Activated naive CD8-positive, alpha-beta T cell treated with anti-CD3 and anti-CD28 coated beads for 36 hours (primary cell): ENCODE results near the gene SLC37A1. TPM values are rescaled to one million over a fixed set of nuclear protein-coding genes. Genes with fewer than 3 reads are reported as not detected.
A peak's percentile ranks its signal among the peaks of the same experiment; 100 is the strongest.

Source experiments
- DNase-seq: peaks from one replicate; pipeline ENCODE4 v3.0.0; 2021
- H3K27ac Mint-ChIP-seq: one replicate; pipeline ENCODE4 v1.8.0; 2022; ENCODE audit warnings: mild to moderate bottlenecking, moderate library complexity, mixed read lengths
- H3K27me3 Mint-ChIP-seq: one replicate; pipeline ENCODE4 v1.8.0; 2022; ENCODE audit warnings: mild to moderate bottlenecking, mixed read lengths
- H3K36me3 Mint-ChIP-seq: one replicate; pipeline ENCODE4 v1.8.0; 2021; ENCODE audit warnings: mild to moderate bottlenecking, mixed read lengths
- H3K4me1 Mint-ChIP-seq: one replicate; pipeline ENCODE4 v1.8.0; 2021; ENCODE audit warnings: mixed read lengths
- H3K4me3 Mint-ChIP-seq: one replicate; pipeline ENCODE4 v1.8.0; 2022; ENCODE audit warnings: mild to moderate bottlenecking, moderate library complexity, mixed read lengths
- H3K9me3 Mint-ChIP-seq: one replicate; pipeline ENCODE4 v1.8.0; 2022; ENCODE audit warnings: mixed read lengths
- total RNA-seq, 2 experiments: library from RNA; stranded (reverse); gene quantifications; one replicate each; pipeline ENCODE4 v1.2.3, GENCODE V29; 2021

SLC37A1 gene
- total RNA-seq, 2 experiments from 2014 or later = 15.7 to 17.5 TPM

DNA sequence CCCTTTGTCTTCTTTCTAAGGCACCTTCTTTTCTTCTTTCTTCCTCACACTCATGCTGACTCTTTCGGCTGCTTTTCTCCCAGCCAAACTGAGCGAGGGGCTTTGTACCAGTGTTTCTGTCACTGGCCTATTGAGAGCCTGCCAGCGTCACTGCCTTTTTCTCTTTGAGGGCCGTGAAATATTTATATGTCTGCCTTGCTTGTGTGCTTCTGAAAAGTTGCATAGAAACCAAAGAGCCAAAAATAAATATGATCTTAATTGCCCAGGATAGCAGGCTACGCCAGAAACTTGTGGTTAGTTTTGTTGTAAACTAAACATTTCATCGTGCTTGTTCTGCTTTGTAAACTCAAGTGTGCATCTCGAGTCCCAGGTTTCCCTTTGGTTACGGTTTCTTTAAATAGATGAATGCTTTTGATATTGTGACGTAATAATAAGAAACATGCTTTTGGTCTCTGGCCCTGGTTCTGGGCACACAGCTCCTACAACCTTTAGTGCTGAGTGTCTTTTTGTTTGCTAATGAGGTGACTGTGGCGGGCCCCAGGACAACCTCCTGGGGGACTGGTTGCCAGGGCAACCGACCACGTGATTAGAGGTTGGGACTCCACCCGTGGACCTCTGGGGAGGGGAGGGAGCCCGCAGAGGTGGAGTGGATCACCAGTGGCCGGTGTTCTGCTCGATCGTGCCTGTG is 10.8 kb downstream of the SLC37A1 start:
- DNase-seq = peak; percentile 74
- peaks cover 34% of the 10 kb centered on the region for H3K36me3 Mint-ChIP-seq
- H3K4me3 Mint-ChIP-seq = peak overlapping the region; percentile 44

DNA sequence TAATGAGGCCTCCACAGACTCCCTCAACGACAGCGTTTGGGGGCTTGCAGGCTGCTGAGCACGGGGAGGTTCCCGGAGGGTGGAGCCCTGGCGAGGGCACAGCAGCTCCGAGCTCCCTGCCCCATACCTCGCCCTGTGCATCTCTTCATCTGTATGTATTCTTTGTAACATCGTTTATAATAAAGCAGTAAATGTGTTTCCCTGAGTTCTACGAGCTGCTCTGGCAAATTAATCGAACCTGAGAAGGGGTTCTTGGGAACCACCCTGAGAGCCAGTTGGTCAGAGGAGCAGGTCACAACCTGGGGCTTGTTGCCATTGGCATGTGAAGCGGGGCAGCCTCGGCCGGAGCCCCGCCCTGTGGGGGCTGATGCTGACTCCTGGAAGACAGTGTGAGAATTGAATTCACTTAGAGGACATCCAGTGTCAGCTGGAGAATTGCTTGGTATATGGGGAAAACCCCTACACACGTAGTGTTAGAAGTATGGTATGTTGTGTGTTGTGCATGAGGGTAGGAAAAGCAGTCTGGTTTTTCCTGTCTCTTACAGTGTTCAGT is 11.5 kb downstream of the SLC37A1 start:
- Mint-ChIP-seq H3K9me3 (no peaks in the 10 kb centered on the region), H3K27ac (peak overlapping the region; percentile 73), H3K4me1 (peaks cover 53% of the 10 kb centered on the region), H3K36me3 (peaks cover 31% of the 10 kb centered on the region), H3K4me3 (peak overlapping the region; percentile 44), H3K27me3 (no peaks in the 10 kb centered on the region)
- no peak for DNase-seq

More for the DNA sequence above, 10.8 kb downstream of the SLC37A1 start:
- Mint-ChIP-seq H3K27ac (peak overlapping the region; percentile 73), H3K27me3 (no peaks in the 10 kb centered on the region), H3K4me1 (peaks cover 48% of the 10 kb centered on the region), H3K9me3 (no peaks in the 10 kb centered on the region)

DNA sequence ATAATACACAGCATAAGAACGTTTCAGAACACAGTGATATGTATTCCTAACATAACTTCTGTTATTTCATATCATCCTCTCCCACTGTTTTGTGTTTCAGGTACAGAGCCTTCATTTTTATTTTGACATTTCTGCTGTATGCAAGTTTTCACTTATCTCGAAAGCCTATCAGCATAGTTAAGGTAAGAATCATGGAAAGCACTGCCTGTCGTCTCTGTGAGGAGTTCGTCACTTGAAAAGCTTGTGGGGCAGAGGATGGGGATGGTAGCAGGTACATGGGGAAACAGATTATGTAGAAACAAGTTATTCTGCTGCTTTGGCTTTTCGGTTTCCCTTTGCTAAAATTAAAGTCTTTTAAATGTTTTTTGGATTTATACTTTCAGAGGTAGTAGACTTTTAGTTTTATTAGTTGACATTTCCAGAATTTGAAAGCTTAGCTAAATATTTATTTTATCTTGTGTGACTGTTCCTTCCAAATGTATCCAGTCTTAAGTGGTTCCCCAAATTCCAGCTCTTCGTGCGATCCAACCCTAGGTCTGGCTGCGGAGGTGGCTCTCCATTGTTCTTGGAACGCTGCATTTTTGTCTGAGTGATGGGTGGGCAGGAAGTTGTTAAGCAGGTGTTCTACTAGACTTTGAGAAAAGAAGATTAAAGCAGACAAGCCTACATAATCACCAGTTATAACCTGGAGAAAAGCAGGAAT is 12.2 kb downstream of the SLC37A1 start:
- Mint-ChIP-seq H3K27me3 (no peaks in the 10 kb centered on the region), H3K9me3 (no peaks in the 10 kb centered on the region), H3K36me3 (peaks cover 31% of the 10 kb centered on the region), H3K27ac (no peak overlapping the region), H3K4me3 (peak overlapping the region; percentile 8), H3K4me1 (peaks cover 58% of the 10 kb centered on the region)
- no peak for DNase-seq

DNA sequence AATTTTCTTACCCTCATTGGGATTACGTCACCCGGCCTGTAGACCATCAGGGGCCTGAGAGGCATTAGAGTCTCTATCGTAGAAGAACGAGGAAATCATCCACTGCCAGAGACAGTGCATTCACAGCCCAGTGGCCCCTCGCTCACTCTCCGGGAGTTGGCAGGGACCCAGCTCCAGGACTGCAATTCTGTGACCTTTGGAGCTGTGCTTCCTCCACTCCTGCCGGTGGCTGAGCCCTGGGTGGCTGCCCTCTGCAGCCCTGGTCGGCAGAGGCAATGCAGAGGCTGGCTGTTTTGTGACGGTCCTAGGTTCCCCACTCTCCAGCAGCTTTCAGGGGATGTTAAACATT is 12.7 kb downstream of the SLC37A1 start:
- Mint-ChIP-seq H3K36me3 (peaks cover 31% of the 10 kb centered on the region), H3K4me3 (no peak overlapping the region), H3K27me3 (no peaks in the 10 kb centered on the region), H3K9me3 (no peaks in the 10 kb centered on the region), H3K27ac (peak overlapping the region; percentile 90), H3K4me1 (peaks cover 58% of the 10 kb centered on the region)
- no peak for DNase-seq

DNA sequence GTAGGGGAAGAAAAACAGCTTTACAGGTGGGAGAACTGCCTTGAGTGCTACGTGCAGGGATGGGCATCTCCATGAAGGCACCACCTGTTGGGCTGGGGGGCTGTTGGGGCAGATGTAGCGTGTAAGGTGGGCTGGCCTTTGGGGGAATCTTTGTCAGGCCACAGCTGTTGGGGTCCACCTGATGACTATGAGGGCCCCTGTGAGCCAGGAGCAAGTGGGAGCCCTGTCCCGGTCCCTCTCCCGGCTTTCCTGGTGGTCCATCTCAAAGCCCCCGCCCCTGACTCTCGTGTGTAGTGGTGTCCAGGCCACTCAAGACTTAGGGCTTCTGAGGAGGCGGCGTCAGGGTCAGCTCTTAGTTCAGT is 13.5 kb downstream of the SLC37A1 start:
- H3K4me1 Mint-ChIP-seq = peaks cover 58% of the 10 kb centered on the region
- peaks cover 27% of the 10 kb centered on the region for H3K36me3 Mint-ChIP-seq
- no peaks in the 10 kb centered on the region for H3K9me3 Mint-ChIP-seq
- no peaks in the 10 kb centered on the region for H3K27me3 Mint-ChIP-seq
- no peak for DNase-seq
- peak overlapping the region; percentile 68 for H3K4me3 Mint-ChIP-seq
- peak overlapping the region; percentile 90 for H3K27ac Mint-ChIP-seq

DNA sequence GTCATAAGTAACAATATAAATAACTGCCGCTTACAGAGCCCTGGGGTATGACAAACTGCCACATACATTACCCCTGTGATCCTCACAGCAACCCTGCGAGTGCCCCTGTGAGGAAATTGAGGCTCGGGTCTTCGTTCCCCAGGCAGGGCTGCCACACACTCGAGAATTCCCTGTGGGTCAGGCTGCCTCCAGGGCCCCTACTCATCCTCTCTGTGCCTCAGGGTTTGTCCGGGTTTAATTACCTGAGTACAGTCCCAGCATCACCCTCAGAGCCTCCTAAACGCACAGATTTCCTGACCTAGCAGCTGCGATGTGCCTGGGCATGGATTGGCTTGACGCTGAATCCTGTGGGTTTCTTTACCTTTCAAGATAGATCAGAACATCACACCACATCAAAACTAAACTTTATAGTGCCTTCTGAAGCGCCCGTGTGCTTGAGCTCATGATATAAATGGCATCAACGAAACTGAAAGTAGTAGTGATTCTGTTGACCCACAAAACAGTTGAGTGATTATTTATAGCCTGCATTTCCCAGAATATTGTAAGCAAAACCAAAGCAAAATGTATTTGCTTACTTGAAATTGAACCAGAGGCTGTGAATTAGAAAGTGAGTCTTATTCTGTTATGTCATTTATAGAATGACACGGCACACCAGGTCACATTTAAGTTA is 14.0 kb downstream of the SLC37A1 start:
- peaks cover 58% of the 10 kb centered on the region for H3K4me1 Mint-ChIP-seq

DNA sequence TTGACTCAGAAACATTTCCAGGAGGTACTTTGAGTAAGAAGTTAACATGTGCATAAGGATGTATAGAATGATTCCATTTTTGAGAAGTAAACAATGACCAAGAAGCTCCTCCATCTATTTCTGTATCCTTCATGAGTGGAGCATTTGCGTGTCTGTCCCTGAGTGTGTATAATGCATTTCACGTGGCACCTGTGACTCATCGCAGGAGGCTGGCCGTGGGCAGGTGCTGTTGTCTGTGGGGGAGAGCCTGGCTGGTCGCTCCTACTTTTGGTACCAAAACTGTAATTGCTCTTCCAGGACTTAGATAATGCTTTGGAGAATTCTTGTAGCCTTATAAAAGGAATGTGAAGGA is 16.5 kb downstream of the SLC37A1 start:
- H3K27me3 Mint-ChIP-seq = no peaks in the 10 kb centered on the region
- peaks cover 16% of the 10 kb centered on the region for H3K36me3 Mint-ChIP-seq
- DNase-seq = no peak
- H3K4me1 Mint-ChIP-seq = peaks cover 59% of the 10 kb centered on the region
- no peaks in the 10 kb centered on the region for H3K9me3 Mint-ChIP-seq
- no peak overlapping the region for H3K4me3 Mint-ChIP-seq
- no peak overlapping the region for H3K27ac Mint-ChIP-seq

More for the DNA sequence above, 14.0 kb downstream of the SLC37A1 start:
- Mint-ChIP-seq H3K9me3 (no peaks in the 10 kb centered on the region), H3K36me3 (peaks cover 27% of the 10 kb centered on the region), H3K27me3 (no peaks in the 10 kb centered on the region), H3K4me3 (peak overlapping the region; percentile 68), H3K27ac (peak overlapping the region; percentile 90)
- DNase-seq = peak; percentile 66

DNA sequence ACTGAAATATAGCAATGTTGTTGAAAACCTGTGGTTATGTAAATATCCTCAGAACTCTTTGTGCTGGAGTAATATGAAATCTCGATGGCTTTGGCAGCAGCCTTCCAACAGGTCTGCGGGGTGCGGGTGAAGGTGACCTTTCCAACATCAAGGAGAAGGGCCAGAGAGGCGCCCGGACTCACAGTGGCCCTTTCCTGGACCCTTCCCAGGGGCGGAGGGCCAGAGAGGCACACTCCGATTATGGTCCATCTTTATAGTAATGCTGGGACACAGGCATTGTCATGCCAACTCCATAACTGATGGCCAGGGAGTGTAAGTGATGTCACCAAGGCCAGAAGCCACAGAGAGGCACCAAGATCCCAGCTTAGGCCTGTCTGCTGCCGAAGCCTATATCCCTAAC is 18.1 kb downstream of the SLC37A1 start:
- H3K27ac Mint-ChIP-seq = no peak overlapping the region
- H3K36me3 Mint-ChIP-seq = peaks cover 9% of the 10 kb centered on the region
- no peak overlapping the region for H3K4me3 Mint-ChIP-seq

DNA sequence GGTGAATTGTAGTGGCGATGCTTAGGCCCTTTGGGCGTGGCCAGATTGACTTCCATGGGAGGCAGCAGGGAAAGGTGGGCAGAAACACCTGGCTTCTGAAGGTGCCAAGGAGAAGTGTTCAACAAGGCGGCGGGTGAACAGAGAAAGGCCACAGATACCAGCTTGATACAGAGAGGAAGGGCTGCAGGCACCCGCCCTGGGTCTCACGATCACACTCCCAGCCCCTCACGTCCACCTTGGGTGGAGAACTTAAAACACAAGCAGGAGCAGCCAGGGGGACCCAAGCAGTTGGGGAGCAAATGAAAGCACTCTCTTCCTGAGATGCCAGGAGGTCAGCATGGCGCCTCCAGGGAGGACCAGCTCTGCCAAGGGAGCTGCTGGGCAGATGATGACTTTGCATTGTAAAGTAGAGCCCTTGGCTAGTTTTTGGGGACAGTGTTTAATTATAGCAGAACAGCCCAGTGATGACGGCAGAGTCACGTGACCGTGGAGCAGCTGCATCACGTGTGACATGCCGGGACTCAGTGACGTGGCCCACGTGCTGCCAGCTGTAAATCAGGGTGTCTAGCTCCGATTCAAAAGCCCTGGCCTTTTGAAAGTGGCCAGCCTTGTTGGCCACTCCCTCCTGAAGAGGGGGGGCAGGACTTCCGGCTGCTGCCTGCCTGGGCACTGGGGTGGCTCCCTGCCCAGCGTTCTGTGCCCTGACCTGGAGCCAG is 19.0 kb downstream of the SLC37A1 start:
- no peak for DNase-seq
- no peaks in the 10 kb centered on the region for H3K9me3 Mint-ChIP-seq
- peaks cover 6% of the 10 kb centered on the region for H3K36me3 Mint-ChIP-seq
- no peak overlapping the region for H3K4me3 Mint-ChIP-seq
- no peak overlapping the region for H3K27ac Mint-ChIP-seq
- H3K27me3 Mint-ChIP-seq = no peaks in the 10 kb centered on the region
- peaks cover 43% of the 10 kb centered on the region for H3K4me1 Mint-ChIP-seq

More for the DNA sequence above, 18.1 kb downstream of the SLC37A1 start:
- no peak for DNase-seq
- H3K4me1 Mint-ChIP-seq = peaks cover 47% of the 10 kb centered on the region
- H3K27me3 Mint-ChIP-seq = no peaks in the 10 kb centered on the region
- no peaks in the 10 kb centered on the region for H3K9me3 Mint-ChIP-seq

DNA sequence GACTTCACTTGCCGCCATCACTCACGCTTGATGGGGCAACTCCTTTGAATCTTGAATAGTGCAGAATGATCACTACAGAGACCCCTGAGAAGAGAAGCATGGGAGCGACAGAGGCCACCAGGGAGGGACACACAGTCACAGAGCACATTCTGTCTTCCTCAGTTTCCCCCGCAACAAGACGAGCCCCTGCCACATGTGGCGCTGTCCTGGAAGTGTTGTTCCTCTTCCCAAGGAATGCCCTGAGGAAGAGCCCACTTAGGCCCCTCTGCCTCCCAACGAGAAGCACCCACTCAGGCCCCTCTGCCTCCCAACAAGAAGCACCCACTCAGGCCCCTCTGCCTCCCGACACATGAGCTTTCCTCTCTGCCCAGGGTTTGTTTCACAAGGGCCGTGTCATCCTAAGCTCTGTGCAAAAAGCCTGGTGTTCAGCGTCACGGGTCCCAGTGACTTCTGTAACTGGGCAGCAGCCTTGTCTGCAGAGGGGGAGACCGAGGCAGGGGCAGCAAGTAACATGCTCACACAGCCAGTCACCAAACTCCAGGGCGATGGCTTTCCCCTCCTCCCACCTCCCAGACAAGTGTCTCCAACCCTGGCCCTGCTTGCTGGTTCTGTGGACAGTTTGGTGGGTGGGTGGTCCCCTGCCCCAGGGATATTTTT is 19.8 kb downstream of the SLC37A1 start:
- Mint-ChIP-seq H3K9me3 (no peaks in the 10 kb centered on the region), H3K4me3 (no peak overlapping the region), H3K4me1 (peaks cover 36% of the 10 kb centered on the region), H3K36me3 (peaks cover 8% of the 10 kb centered on the region), H3K27ac (peak overlapping the region; percentile 15), H3K27me3 (no peaks in the 10 kb centered on the region)
- no peak for DNase-seq

DNA sequence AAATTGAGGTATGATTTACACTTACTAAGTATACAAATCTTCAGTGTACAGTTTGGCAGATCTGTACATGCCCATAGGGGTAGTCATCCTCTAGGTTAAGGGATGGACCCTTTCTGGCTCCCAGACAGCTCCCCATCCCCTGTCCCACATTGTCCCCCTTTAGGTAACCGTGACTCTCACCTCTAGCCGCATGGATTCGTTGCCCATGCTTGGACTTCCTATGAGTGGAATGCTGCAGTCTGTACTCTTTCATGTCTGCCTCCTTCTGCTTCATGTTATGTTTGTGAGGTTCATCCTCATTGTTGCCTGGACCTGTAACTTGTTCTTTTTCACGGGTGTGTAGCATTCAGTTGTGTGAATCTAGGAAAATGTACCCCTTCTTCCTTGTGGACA is 20.3 kb downstream of the SLC37A1 start:
- Mint-ChIP-seq H3K27me3 (no peaks in the 10 kb centered on the region), H3K36me3 (peaks cover 8% of the 10 kb centered on the region), H3K4me1 (peaks cover 36% of the 10 kb centered on the region), H3K4me3 (peak overlapping the region; percentile 60), H3K9me3 (no peaks in the 10 kb centered on the region), H3K27ac (peak overlapping the region; percentile 39)
- no peak for DNase-seq

DNA sequence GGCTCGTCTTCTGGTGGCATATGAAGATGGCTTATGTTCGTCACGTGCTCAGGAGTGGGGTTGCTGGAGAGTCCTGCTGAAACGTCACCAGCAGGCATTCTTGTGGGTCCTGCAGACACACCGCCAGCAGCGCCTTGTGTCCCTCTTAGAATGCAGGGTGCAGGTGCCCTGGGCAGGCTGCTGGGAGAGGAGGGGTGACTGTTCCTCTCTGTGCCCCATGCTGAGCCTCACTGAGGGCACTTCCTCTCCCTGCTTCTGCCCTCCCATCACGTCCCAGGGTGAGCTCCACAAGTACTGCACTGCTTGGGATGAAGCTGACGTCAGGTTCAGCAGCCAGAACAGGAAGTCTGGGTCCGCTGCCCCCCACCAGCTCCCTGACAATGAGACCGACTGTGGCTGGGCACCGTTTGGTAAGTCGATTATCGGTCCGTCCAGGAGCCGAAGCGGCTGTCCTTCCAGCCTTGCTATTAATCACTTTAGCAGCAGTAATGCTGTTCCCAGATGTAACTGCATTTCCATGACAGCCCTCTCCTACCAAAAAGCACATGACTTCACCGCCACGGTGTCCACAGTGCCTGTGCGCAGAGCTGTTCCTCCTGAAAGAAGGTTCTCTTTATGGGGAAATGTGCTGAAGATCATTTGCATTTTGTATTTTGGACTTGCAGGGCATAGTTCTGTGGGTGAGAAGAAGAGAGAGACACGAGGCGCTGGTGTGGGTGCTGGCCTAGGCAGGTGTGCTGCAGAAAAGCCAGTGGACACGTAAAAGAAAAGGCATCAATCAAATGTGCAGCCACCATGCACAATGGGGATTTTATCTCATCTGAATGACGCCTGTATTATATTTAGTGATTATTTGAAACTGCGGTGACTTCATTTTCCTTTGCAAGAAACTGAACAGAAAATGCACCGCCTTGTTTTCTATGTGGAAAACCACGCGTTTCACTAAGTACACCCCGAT is 21.0 kb downstream of the SLC37A1 start:
- peak overlapping the region; percentile 60 for H3K4me3 Mint-ChIP-seq
- H3K4me1 Mint-ChIP-seq = peaks cover 30% of the 10 kb centered on the region
- peaks cover 11% of the 10 kb centered on the region for H3K36me3 Mint-ChIP-seq
- no peaks in the 10 kb centered on the region for H3K27me3 Mint-ChIP-seq
- H3K27ac Mint-ChIP-seq = peak overlapping the region; percentile 12
- no peak for DNase-seq
- no peaks in the 10 kb centered on the region for H3K9me3 Mint-ChIP-seq

DNA sequence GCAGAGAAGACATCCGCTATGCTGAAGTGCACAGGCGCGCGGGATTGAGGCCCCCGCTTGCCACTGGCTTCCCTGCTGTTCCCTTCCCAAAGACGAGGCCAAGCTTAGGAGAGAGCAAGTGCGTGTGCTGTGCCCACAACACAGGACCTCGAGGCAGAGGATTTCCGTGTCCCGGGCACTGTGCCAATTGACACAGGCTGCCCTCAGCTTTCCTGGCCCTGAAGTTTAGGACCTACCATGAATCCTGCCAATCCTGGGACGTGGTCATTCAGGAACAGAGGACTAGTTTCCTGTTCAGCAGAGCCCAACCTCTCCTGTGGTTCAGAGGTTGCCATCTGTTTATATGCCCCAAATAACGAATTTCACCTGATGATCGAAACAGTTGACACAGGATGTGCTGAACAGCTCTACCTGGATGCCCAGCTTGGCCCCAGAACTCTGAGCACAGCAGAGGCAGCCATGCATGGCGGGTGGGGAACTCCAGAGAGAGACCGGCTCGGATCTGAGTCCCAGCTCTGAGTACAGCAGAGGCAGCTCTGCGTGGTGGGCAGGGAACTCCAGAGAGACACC is 22.0 kb downstream of the SLC37A1 start:
- Mint-ChIP-seq H3K9me3 (no peaks in the 10 kb centered on the region), H3K4me3 (no peak overlapping the region), H3K27me3 (no peaks in the 10 kb centered on the region), H3K4me1 (peaks cover 22% of the 10 kb centered on the region), H3K27ac (peak overlapping the region; percentile 45), H3K36me3 (peaks cover 16% of the 10 kb centered on the region)
- no peak for DNase-seq
